HG03432 (cell line): ENCODE data around the gene PI4KB.

Experiments
- ATAC-seq: cut with Tn5 transposase; IDR thresholded peaks from one replicate; pipeline ENCODE4 v1.9.1; 2021; ENCODE audit warnings: mild to moderate bottlenecking, moderate library complexity; ENCODE audit not compliant: unreplicated experiment

The PI4KB gene

DNA sequence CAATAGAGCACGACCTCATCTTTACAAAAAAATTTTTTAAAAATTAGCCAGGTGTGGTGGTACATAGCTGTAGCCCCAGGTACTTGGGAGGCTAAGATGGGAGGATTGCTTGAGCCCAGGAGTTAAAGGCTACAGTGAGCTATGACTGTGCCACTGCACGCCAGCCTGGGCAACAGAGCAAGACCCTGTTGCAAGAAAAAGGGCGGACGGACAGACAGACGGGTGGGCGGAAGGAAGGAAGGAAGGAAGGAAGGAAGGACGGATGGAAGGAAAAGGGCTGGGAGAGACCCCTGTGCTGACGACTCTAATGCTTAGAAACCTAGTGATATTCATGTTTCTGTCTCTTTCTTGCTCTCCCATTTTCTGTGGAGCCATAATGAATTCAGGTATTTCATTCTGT, 14.4 kb downstream of the PI4KB start:
- ATAC-seq, result no peak

DNA sequence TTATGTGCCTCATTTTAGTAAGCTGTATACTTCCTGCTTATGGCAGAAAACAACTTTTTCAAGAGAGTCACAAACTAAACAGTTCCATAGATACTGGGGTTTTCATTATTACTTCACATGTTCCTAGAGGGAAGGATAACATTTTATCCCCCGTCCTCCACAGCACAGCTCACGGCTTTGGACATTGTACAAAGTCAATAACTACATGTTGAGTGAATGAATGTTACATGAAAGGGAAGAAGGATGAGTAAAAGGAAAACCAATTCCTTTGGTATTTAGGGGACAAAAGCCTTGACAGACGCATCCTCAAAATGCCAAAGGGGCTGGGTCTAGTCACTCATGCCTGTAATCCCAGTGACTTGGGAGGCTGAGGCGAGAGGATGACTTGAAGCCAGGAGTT, 14.8 kb downstream of the PI4KB start:
- ATAC-seq, result no peak

DNA sequence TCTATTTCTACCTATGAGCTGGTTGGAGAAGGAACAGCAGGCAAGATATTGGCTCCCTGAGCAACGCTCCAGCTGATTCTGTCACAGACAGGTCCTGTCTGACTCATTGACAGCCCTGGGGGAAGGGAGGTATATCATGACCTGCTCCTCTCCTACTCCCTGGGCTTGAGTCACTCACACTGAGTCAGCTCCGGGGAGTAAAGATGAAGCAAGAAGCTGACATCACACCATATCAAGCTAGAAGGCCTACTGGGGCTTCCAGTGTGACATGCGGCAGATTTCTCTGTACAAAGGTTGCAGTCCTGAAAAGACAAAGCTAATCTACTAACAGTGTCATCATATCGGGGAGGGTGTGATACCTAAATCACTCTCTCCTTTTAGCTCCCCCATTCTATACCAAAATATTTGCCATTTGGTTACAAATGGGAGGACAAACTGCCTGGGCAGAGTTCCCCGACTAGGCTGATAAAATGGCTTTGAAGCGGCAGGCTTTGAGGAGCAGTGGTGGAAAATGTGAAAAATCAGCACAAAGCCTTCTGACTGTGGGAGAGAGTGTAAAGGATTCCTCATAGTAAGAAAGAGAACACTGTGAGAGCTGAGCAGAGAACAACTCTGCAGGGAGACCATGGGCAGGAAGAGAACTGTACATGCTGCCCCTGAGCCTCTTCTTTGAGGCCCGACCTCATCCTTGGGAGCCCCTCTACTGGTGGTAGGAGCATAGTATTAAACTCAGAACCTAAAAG, 15.5 kb downstream of the PI4KB start:
- no peak for ATAC-seq

DNA sequence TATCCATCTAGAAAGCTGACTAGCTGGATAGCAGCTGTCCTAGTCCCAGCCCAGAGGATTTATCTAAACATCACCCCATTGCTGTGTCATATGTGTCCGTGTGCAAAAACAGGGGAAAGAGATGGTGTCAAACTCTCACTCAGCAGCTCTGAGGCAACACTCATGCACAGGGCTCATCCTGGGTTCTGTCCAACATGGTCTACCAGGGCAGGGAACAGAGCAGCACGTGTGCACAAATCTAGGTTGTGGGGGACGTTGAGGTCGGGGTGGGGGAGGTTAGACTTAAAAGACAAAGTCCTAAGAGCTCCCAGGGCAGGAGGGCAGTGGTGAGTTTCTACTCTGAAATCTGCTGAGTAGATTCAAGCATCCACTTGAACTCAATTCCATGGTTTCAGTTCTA, 16.2 kb downstream of the PI4KB start:
- no peak for ATAC-seq

DNA sequence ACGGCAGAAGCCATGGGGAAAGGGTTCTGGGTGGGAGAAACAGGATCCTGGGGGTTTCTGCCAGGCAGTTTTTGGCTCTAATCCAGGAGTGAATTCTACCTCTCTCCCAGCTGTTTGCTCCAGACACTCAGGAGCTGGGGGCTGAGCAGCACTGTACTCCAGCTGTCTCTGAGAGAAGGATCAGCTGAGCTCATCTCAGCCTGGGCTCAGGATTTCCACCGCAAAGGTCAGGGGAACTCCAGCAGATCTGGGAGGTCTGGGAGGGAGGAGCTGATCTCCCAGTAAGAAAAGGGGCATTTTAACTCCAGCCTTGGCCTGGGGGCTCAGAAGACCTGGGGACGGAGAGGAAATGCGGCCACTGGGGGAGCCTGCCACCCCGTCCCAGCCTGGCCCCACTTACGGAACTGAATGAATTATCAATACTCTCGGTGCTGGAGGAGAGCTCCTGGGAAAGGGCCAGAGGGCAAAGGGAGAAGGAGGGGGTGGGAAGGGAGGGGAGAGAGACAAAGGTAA, 17.3 kb downstream of the PI4KB start:
- no peak for ATAC-seq

DNA sequence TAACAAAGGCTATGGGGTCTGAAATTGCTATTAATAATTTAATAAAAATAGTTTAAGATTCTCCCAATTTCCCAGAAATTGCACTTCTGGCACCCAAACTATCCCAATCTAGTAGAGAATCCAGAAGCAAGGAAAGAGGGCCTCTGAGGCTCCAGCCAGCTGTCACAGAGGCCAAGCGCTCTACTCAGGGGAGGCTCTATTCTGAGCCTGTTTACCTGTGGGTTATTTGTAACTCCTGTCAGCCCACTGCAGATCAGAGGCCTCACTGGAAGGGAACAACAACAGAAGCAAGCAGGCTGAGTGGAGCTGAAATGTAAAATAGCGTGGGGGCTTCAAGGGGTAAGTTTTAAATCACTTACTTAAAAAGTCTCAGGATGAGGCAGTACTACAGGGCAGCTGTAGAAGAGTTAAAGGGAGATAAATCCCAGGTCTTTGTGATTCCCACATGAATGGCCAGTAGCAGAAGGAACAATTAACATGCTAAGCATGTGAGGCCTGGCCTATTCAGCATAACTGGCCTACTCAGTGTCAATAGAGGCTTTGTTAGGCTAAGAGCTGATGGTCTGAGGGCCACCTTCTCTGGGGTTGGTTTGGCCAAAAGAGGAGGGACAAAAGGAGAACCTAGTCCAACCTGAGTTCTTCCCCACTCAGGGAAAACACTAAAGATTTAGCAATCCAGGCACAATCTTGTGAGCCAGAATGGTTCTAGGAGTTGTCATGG, 32.3 kb downstream of the PI4KB start:
- ATAC-seq, result no peak

DNA sequence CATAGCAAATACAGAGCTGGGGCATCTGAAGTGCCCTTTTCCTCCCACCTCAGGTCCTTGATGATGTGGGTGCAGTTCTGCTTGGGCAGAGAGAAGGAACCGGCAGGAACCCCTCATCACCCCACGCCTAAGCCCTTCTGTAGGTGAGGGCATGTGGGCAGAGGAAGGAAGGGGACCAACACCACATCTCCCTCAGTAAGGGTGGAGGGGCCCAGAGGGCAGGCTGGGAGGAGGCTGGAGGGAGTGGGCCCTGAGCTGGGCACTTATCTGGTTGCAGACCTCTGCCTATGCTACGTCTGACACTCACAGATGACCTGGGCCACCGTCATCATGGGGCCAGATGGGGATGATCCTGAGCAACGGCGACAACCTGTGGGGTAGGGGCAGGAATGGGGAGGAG, 34.1 kb downstream of the PI4KB start:
- ATAC-seq, result no peak

DNA sequence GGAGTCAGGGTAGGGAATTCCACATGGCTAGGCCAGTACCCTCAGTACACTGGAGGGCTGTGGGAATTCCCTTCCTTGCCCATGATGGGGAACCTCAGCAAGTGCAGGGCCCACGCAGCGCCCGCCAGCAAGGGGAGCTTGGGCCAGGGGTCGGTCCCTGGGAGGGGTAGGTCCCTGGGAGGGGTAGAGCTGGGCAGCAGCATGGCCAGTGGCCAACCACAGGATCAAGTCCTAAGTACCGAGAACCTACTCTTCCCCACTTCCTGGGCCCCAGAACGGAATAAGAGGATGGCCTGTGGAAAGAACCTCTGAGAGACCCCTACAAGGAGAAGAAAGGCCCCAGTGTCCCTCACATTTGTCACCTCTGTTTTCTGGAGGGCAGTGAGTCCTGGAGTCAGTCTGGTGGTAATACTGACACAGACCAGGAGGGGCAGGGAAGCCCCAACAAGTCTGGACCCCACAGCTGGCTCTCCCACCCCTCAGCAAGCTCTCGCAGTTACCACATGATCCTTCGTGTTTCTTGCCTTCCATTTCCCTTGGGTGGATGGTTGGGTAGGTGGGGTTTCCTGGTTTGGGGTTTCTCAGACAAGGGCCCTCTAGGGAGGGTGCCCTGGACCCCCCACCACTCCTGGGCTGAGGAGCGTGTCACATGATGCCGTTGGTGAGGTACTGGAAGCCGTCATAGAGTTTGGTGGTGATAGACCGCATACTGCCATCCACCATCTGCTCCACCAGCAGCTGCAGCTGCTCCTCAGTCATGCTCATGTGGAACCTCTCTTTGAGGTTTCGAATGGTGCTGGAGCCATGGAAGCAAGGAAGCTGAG, 34.8 kb downstream of the PI4KB start:
- no peak for ATAC-seq

DNA sequence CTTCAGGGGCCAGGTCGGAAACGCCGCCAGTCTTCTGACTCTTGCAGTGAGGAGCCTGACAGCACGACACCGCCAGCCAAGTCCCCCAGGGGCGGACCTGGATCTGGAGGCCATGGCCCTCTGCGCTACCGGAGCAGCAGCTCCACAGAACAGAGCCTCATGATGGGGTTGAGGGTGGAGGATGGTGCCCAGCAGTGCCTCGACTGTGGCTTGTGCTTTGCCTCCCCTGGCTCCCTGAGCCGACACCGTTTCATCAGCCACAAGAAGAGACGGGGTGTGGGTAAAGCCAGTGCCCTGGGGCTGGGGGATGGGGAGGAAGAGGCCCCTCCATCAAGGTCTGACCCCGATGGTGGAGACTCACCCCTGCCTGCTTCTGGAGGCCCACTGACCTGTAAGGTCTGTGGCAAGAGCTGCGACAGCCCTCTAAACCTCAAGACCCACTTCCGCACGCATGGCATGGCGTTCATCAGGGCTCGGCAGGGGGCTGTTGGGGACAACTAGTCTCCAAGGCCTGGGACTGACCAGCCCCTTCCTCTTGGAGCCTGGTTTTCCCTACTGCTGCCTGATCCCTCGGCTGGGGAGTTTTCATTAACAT, 36.4 kb downstream of the PI4KB start:
- no peak for ATAC-seq

DNA sequence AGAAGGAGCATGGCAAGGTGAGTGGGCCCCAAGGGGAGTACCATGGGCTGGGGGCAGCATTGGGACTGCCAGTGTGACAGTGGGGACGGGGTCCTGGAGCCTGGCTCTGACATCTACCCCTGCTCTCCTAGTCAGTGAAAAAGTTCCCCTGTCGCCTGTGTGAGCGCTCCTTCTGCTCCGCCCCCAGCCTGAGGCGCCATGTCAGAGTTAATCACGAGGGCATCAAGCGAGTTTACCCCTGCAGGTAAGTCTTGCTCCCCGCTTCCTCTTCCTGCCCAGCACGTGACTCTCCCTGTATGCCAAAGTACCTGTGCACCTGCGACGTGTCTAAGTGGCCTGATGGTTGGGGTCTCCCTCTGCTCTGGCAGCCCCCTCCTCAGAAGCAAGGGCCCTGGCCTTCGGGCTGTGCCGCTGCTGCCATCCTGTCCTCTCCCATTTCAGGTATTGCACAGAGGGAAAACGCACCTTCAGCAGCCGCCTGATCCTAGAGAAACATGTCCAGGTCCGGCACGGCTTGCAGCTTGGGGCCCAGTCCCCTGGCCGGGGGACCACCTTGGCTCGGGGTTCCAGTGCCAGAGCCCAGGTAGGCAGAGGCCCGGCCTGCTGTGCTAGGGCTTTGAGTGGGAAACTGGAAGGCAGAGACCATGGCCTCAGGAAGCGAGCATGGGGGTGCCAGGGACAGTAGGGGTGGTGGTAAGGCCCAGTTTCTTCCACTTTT, 37.1 kb downstream of the PI4KB start:
- no peak for ATAC-seq

DNA sequence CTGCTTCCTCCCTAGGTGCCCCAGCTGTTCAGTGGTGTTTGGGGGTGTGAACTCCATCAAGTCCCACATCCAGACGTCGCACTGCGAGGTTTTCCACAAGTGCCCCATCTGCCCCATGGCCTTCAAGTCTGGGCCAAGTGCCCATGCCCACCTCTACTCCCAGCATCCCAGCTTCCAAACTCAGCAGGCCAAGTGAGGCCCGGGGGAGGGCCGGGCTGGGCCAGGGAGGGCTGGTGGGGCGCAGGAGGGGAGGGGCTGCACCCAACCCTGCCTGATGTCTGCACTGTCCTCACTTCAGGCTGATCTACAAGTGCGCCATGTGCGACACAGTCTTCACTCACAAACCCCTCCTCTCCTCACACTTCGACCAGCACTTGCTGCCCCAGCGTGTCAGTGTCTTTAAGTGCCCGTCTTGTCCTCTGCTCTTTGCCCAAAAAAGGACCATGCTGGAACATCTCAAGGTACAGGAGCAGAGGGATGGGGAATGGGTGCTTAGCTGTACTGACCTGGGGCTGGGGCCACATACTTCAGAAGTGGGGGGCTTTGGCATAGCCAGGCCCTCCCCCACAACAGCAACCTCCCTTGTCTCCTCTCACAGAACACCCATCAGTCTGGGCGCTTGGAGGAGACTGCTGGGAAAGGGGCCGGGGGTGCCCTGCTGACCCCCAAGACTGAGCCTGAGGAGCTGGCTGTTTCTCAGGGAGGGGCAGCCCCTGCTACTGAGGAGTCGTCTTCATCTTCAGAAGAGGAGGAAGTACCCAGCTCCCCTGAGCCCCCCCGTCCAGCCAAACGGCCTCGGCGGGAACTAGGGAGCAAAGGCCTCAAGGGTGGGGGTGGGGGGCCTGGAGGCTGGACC, 37.9 kb downstream of the PI4KB start:
- no peak for ATAC-seq

DNA sequence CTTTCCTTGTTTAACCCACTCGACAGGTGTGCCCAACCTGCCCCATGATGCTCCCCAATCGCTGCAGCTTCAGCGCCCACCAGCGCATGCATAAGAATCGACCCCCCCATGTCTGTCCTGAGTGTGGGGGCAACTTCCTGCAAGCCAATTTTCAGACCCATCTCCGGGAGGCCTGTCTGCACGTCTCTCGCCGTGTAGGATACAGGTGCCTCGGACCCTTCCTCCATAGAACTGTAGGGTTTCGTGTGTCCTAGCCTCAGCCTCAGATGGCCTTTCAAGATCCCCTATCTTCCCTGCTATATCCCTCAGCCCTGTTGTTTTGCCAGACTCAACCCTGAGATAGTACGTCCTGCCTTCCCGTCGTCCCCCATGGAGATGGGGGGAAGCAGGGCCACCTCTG, 38.7 kb downstream of the PI4KB start:
- no peak for ATAC-seq

DNA sequence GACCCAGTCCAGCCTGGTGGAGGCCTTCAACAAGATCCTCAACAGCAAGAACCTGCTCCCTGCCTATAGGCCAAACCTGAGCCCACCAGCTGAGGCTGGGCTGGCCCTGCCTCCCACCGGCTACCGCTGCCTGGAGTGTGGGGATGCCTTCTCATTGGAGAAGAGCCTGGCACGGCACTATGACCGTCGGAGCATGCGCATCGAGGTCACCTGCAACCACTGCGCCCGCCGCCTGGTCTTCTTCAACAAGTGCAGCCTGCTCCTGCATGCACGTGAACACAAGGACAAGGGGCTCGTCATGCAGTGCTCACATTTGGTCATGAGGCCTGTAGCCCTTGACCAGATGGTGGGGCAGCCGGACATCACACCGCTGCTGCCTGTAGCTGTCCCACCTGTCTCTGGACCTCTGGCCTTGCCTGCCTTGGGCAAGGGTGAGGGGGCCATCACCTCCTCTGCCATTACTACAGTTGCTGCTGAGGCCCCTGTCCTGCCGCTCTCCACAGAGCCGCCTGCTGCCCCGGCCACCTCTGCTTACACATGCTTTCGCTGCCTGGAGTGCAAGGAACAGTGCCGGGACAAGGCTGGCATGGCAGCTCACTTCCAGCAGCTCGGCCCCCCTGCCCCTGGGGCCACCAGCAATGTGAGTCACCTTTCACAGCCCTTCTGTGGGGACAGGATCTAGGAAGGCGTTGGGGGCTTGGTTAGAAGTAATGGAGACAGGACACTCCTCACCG, 39.3 kb downstream of the PI4KB start:
- ATAC-seq, result no peak

DNA sequence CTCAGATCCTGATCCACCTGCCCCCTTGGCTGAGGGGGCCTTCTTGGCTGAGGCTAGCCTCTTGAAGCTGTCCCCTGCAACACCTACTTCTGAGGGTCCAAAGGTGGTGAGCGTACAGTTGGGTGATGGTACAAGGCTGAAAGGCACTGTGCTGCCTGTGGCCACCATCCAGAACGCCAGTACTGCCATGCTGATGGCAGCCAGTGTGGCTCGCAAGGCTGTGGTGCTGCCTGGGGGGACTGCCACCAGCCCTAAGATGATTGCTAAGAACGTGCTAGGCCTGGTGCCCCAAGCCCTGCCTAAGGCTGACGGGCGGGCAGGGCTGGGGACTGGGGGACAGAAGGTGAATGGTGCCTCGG, 39.9 kb downstream of the PI4KB start:
- no peak for ATAC-seq

DNA sequence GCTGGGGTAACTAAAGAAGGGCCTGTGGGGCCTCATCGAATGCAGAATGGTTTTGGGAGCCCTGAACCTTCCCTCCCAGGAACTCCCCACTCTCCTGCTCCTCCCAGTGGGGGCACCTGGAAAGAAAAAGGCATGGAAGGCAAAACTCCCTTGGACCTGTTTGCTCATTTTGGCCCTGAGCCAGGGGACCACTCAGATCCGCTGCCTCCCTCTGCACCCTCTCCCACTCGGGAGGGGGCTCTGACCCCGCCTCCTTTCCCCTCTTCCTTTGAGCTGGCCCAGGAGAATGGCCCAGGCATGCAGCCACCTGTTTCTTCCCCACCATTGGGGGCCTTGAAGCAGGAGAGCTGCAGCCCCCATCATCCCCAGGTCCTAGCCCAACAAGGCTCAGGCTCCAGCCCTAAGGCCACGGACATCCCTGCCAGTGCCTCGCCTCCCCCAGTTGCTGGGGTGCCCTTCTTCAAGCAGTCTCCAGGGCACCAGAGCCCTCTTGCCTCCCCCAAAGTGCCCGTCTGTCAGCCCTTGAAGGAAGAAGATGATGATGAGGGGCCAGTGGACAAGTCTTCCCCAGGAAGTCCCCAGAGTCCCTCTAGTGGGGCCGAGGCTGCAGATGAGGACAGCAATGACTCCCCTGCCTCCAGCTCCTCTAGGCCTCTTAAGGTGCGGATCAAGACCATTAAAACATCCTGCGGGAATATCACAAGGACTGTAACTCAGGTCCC, 40.4 kb downstream of the PI4KB start:
- ATAC-seq, result no peak

DNA sequence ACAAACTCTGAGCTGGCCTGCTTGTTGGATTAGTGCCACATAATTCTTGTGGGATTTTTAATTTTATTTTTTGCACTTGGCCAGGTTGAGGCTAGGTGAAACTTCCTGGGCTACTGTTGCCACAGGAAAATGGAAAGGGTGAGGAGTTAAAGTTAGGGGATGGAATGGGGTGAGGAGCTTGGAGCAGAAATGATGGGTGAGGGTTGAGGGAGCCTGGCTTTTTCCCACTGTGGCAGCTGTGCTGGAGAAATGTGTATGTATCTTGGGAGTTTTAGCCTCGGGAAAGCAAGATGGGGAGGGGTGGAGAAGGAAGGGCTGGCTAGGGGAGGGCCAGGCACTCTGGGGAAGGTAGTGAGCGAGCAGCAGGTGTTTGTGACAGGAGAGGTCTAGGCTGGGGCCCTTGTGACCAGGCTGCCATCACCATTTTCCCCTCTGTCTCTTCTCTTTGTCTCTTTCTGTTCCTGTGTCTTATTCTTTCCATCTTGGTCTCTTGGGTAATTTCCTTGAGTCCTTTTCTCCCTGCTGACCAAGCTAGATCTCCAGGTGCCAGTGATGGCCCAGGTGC, 43.1 kb downstream of the PI4KB start:
- no peak for ATAC-seq

DNA sequence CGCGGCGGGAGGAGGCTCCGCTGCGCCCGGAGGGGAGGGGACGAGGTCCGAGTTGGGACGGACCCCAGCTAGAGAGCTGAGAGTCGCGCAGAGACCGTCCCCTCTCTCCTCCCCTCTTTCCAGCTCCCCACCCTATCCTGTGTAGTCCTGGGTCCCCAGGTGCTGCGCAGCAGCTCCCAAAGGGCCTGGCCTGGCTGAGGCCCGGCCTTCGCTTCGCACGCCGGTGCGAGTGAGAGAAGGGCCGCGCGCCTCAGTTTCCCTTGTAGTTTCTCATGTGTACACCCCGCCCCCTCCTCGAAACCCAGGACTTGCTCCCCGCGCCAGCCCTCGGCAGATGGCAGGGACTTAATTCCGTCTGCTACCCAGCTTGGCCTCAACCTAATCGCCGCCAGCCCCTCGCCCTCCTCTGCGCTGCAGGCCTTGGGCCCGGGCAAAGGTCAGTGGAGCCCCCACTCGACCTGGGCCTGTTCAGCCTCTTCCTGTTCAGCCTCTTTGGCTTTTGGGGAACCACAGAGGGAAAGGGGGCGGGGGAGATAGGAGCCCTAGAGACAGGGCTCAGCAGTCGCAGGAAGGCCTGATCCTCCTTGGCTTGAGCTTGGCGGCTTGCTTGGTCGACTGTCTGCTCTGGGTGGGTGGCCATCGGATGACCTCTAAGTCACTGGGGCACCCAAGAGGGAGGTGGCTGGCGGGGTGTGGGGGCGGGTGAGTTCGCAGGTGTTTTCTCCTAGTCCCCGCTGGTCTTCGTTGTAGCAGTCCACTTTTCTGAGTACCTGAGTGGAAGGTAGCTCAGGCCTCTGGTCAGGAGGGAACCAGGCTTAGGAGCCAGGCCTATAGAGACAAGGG, 44.1 kb downstream of the PI4KB start:
- no peak for ATAC-seq
